Right renal cortex interstitium (tissue), 3 donors: Measurements from ENCODE around the gene PLEK. TPM values are rescaled to one million over a fixed set of nuclear protein-coding genes. Genes with fewer than 3 reads are reported as not detected.
"Not testable (repeated sequence)": the region's sequence is repeated elsewhere in the genome, so short reads cannot be mapped to it uniquely, and the experiment has no call there.

ENCODE experiments used
- DNase-seq, 3 donors: peaks; one replicate each; pipeline ENCODE4 v3.0.0-alpha.2; 2013; ENCODE audit warnings: low read depth in 3 of 3, low spot score in 2 of 3
- polyA plus RNA-seq, 3 donors: library from polyadenylated mRNA; unstranded; fragments of 120-200 nt; gene quantifications; one replicate each; pipeline ENCODE4 v1.2.1, GENCODE V29; 2013; ENCODE audit not compliant: insufficient read length in 3 of 3

PLEK gene
- polyA plus RNA-seq, 3 donors: 6.9 to 10.0 (median 7.4) TPM

- no peak for DNase-seq
These were observed 19.5 kb downstream of the PLEK start for GRCh38 chr2:68384485-68385107.

GRCh38 chr2:68385220-68385906 lies 20.3 kb downstream of the PLEK start:
- DNase-seq: no peak

DNA sequence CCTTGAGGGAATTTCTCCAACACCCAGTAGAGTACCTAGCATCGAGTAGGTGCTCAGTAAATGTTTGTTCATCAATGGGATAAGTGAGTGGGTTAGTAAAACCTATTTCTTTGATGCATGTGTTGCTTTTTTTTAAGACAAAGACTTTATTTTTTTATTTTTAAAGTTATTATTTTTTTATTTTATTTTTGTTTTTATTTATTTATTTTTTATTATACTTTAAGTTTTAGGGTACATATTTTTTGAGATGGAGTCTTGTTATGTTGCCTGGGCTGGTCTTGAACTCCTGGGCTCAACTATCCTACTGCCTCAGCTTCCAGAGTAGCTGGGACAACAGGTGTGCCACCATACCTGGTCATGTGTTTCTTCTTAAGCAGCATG lies 20.8 kb downstream of the PLEK start:
- DNase-seq: no peak

- DNase-seq: no peak
These were observed 21.3 kb downstream of the PLEK start for GRCh38 chr2:68386365-68386764.

DNA sequence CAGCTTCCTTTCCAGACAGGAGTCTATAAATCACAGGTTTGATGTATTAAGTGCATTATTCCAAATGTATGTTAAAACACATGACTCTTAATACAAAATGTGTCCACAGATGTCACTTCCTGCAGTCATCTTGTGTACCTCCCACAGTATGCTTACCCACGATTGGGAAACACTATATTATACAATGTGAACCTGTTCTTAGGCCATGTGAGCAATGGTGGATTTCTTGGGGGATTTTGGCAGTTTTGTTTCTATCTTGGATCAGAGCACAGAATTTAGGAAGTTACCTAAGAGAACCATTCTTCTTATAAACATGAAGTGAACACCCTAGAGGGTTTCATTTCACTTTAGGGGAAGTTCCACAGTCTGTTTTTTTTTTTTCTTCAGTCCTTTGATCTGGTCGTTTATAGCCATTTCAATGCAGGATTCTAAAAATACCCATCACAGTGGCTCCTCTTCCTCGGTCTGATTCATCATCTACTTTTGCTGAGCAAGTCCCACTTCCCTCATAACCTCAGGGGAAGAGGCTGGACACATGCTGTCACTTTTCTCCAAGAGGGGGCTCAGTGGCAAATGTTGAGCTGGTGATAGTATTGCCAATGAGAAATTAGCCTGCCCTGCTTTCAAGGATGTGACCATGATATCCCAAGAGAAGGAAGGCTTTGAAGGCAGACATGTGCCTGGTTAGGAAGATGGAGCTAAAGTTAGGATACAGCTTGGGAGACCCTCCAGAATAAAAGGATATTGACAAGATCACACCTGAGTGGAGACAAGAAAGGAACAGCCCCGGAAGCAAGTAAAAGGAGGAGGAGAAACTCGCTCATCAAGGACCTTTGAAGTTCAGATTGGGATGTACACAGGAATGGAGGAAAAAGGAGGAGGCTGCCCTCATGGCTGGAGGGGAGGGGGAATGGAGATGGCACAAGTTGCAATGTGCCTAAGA lies 22.6 kb downstream of the PLEK start:
- no peak for DNase-seq

GRCh38 chr2:68388358-68388757 lies 23.3 kb downstream of the PLEK start:
- no peak for DNase-seq

- DNase-seq: no peak
These were observed 23.7 kb downstream of the PLEK start for GRCh38 chr2:68388772-68389171.

DNA sequence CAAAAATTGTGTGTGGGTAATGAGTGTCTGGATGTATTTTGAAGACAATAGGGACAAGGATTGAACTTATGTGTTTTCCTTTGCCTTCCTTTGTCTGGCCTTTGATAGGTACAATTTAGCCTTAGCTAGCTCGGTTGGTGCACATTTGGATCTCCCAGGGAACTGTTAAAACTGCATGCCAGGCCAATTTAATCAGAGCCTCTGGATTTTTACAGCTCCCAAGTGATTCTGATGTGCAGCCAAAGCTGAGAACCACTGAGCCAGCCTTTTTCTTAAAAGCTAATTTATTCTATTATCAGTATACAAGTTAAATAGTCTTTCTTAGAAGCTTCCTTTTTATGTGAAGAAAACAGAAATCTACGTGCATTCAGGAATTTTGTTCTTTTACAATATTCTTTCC lies 25.0 kb downstream of the PLEK start:
- no peak for DNase-seq

GRCh38 chr2:68390586-68390985 lies 25.5 kb downstream of the PLEK start:
- DNase-seq: no peak

DNA sequence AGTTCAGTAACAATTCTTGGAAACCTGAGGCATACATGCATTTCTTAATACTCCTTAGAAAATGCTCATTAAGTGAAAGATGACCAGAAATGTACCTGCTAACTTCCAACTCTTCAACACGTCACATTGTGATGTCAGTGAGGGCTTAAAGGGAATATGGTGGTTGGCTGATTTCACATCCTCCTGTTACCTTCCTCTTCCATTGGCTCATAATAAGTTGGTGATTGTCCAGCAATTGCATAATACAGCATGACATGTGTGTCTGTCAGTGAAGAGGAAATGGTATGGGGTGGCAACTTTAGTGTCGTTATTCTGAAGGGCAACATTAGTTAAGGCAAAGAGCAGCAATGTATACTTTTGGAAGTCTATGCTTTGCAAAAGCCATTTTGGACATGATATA lies 26.0 kb downstream of the PLEK start:
- DNase-seq: no peak

DNA sequence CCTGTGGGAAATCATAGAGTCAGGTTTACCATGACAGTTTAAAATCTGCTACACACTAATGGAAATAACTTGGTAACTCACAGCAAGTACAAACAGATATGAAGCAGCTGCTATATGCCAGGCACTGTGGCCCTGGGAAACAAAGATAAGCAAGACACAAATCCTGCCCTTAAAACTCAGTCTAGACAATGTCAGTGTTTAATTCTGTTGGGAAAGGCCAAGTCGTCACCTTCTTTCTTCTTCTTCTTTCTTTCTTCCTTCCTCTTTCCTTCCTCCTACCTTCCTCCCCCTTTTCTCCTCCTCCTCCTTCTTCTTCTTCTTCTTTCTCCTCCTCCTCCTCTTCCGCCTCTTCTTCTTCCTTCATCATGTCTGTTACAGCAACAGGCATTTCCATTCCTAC lies 26.8 kb downstream of the PLEK start:
- DNase-seq: no peak

- no peak for DNase-seq
These were observed 31.0 kb downstream of the PLEK start for GRCh38 chr2:68396093-68396492.

- not testable (repeated sequence) for DNase-seq
These were observed 32.7 kb downstream of the PLEK start for GRCh38 chr2:68397704-68398263.

- no peak for DNase-seq
These were observed 38.1 kb downstream of the PLEK start for GRCh38 chr2:68403199-68403644.

DNA sequence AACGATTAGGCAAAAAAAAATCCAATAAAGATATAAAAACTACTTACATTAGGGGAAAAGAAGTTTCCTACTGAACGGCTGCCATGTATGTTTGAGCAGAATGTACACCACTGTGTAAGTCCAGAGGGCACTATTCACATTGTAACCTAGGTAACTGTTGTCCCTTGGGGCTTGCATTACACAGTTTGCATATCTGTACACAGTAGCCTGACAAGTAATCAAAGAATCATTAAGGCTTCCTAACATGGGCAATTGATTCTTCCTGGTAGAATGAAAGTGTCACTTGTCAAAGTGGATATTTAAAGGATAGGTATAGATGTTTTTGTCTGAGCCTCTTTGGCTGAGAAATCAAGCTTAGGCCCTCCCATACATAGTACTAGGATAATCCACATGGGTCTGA lies 39.1 kb downstream of the PLEK start:
- no peak for DNase-seq

DNA sequence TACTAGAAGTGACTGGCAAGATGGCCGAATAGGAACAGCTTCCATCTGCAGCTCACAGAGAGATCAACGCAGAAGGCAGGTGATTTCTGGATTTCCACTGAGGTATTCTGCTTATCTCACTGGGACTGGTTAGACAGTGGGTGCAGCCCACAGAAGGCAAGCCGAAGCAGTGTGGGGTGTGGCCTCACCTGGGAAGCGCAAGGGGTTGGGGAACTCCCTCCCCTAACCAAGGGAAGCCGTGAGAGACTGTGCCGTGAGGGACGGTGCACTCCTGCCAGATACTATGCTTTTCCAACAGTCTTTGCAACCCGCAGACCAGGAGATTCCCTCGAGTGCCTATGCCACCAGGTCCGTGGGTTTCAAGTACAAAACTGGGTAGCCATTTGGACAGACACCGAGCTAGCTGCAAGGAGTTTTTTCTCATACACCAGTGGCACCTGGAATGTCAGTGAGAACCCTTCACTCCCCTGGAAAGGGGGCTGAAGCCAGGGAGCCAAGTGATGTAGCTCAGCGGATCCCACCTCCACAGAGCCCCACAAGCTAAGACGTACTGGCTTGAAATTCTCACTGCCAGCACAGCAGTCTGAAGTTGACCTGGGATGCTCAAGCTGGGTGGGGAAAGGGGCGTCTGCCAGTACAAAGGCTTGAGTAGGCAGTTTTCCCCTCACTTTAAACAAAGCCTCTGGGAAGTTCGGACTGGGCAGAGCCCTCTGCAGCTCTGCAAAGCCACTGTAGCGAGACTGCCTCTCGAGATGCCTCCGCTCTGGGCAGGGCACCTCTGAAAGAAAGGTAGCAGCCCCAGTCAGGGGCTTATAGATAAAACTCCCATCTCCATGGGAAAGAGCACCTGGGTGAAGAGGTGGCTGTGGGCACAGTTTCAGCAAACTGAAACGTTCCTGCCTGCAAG lies 40.1 kb downstream of the PLEK start:
- no peak for DNase-seq

GRCh38 chr2:68411397-68412126 lies 46.5 kb downstream of the PLEK start:
- DNase-seq: no peak

DNA sequence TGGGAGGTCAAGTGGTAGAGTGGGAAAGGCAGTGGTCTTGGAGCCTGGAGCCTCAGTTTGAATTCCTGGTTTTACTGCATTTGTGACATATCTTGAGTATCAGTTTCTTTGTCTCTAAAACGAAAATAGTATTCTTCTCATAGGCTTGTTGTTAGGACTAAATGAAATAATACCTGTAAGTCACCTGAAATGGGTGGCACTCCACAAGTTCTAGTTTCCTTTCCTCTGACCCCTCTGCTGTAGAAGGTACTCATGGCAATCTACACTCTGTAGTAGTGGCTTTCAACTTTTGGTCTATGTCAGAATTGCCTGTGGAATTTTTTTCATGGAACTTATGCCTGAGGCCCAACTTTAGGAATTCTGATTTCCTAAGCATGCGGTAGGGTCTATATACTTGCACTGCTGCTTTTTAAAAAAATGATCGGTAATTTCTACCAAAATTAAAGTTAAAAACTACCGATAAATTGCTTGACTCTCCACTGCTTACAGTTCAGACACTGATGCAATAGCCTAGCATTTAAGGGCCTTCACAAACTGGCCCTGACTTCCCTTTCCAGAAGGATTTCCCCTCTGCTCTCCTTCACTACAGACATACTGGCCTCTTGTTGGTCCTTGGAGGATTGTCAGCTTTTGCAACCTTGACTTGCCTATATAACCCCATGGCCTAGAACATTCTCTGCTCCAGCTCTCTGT lies 47.2 kb downstream of the PLEK start:
- no peak for DNase-seq

DNA sequence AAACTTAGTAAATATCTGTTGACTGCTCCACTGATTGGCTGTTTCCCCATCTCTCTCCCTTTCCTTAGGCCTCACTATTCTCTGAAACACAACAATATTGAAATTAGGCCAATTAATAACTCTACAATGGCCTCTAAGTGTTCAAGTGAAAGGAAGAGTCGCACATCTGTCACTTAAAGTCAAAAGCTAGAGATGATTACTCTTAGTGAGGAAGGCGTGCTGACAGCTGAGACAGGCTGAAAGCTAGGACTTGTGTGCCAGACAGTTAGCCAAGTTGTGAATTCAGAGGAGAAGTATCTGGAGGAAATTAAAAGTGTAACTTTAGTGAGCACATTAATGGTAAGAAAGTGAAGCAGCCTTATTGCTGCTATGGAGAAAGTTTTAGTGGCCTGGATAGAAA lies 48.4 kb downstream of the PLEK start:
- no peak for DNase-seq
